Right lobe of liver (tissue), 4 donors: ENCODE data around the gene CENPM.

Source experiments
- CTCF ChIP-seq, 4 donors: fragments of 200-600 bp in 3 of 4; fragments of 450-650 bp in 1 of 4; IDR thresholded peaks; one replicate each; pipeline versions ENCODE4 v1.5.1 to v1.8.0; 2016 to 2022; ENCODE audit warnings: antibody characterized with exemption in 4 of 4, mild to moderate bottlenecking in 2 of 4
- POLR2A ChIP-seq: fragments of 450-650 bp; IDR thresholded peaks from one replicate; pipeline ENCODE4 v1.6.1; 2017; ENCODE audit warnings: antibody characterized with exemption, mild to moderate bottlenecking
- donor health status: DM: no; HTN: no; CAD: no.
- donor health status: DM: no; HTN: no; CAD: no.
- donor health status: DM: no; HTN: yes; CAD: no.

DNA sequence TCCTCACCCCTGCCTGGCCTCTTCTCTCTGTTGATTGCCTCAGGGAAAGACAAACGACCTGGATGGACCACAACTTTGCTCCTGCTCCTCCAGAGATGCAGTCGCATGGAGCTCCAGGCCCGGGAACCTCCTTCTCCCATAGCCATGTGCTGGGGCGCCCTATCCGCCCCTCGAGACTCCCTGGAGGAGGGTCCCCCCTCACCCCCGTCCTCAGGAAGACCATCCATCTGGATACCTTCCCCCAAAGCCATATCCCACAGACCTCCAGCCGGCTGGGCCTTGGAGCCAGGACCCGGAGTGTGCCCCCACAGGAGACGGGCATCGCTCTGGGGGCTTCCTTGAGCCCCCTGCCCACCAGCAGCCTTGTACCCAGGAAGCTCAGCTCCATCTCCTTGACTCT lies 24.5 kb upstream of the CENPM start:
- TF ChIP-seq CTCF (IDR thresholded peaks at IDR 0.05) (no peak), POLR2A (no peak)
